Left ventricle myocardium inferior (tissue), 1 donor: ENCODE data around the gene IQSEC1. TPM values are rescaled to one million over a fixed set of nuclear protein-coding genes. Genes with fewer than 3 reads are reported as not detected.

Experiments
- DNase-seq: peaks from one replicate; pipeline ENCODE4 v3.0.0-alpha.2; 2020
- H3K27ac ChIP-seq: fragments of 200-600 bp; replicated peaks from 2 replicates; pipeline ENCODE4 v1.8.0; 2021
- H3K27me3 ChIP-seq: fragments of 200-600 bp; 2 replicates; pipeline ENCODE4 v1.8.0; 2021; ENCODE audit warnings: low read depth
- H3K36me3 ChIP-seq: fragments of 200-600 bp; 2 replicates; pipeline ENCODE4 v1.8.0; 2021
- H3K4me1 ChIP-seq: fragments of 200-600 bp; 2 replicates; pipeline ENCODE4 v1.8.0; 2021
- H3K4me3 ChIP-seq: fragments of 200-600 bp; 2 replicates; pipeline ENCODE4 v1.8.0; 2021; ENCODE audit warnings: mild to moderate bottlenecking, moderate library complexity
- H3K9me3 ChIP-seq: fragments of 200-600 bp; replicated peaks from 2 replicates; pipeline ENCODE4 v1.8.0; 2021
- CTCF ChIP-seq: fragments of 200-600 bp; IDR thresholded peaks from 2 replicates; pipeline ENCODE4 v1.8.0; 2021; ENCODE audit warnings: antibody characterized with exemption, mild to moderate bottlenecking, borderline replicate concordance
- intact Hi-C: fragments of 100-400 bp; cut with micrococcal nuclease; formaldehyde crosslinking; loops from one replicate; pipeline ENCODE4 v1.11.0; 2022
- total RNA-seq: library from RNA; stranded (reverse); fragmentation: NEBNext Ultra II Directional; extraction: Animal tissue kit (Norgen Biotek cat#: 25700); gene quantifications from one replicate; pipeline ENCODE4 v1.2.1, GENCODE V29; 2021
- donor health status: DM: no; HTN: yes; CAD: no; lungs with severe emphysema.

IQSEC1 gene
- total RNA-seq, 1 donor from 2014 or later, result 78.6 TPM

GRCh38 chr3:13050446-13050845 is 22.8 kb downstream of the IQSEC1 start:
- intact Hi-C loops, result no loop called here
- H3K4me1 ChIP-seq, result peaks cover 39% of the 10 kb centered on the region
- H3K27me3 ChIP-seq, result no peaks in the 10 kb centered on the region
- no peak for TF ChIP-seq CTCF
- H3K36me3 ChIP-seq, result no peaks in the 10 kb centered on the region
- H3K27ac ChIP-seq, result no peak overlapping the region
- no peak for DNase-seq
- H3K4me3 ChIP-seq, result no peak overlapping the region
- H3K9me3 ChIP-seq, result no peaks in the 10 kb centered on the region

- H3K27me3 ChIP-seq, result no peaks in the 10 kb centered on the region
- intact Hi-C loops, result no loop called here
- no peak overlapping the region for H3K27ac ChIP-seq
- H3K4me1 ChIP-seq, result peaks cover 34% of the 10 kb centered on the region
- no peaks in the 10 kb centered on the region for H3K36me3 ChIP-seq
- H3K4me3 ChIP-seq, result no peak overlapping the region
- no peak for TF ChIP-seq CTCF
- H3K9me3 ChIP-seq, result no peaks in the 10 kb centered on the region
- DNase-seq, result no peak
Measured at GRCh38 chr3:13049400-13049799, 23.8 kb downstream of the IQSEC1 start.

- peaks cover 22% of the 10 kb centered on the region for H3K4me1 ChIP-seq
- no peak overlapping the region for H3K4me3 ChIP-seq
- H3K27ac ChIP-seq, result no peak overlapping the region
- H3K27me3 ChIP-seq, result no peaks in the 10 kb centered on the region
- DNase-seq, result no peak
- H3K36me3 ChIP-seq, result no peaks in the 10 kb centered on the region
- H3K9me3 ChIP-seq, result no peaks in the 10 kb centered on the region
- intact Hi-C loops, result no loop called here
- TF ChIP-seq CTCF, result no peak
Measured at GRCh38 chr3:13047296-13048165, 25.7 kb downstream of the IQSEC1 start.

GRCh38 chr3:13046569-13047274 is 26.5 kb downstream of the IQSEC1 start:
- H3K27me3 ChIP-seq, result no peaks in the 10 kb centered on the region
- intact Hi-C loops, result no loop called here
- H3K9me3 ChIP-seq, result no peaks in the 10 kb centered on the region
- H3K36me3 ChIP-seq, result no peaks in the 10 kb centered on the region
- H3K27ac ChIP-seq, result no peak overlapping the region
- H3K4me1 ChIP-seq, result peaks cover 22% of the 10 kb centered on the region
- H3K4me3 ChIP-seq, result no peak overlapping the region
- DNase-seq, result no peak
- no peak for TF ChIP-seq CTCF

GRCh38 chr3:13045904-13046568 is 27.2 kb downstream of the IQSEC1 start:
- intact Hi-C loops, result no loop called here
- Histone ChIP-seq H3K9me3 (no peaks in the 10 kb centered on the region), H3K4me3 (no peak overlapping the region), H3K27ac (no peak overlapping the region), H3K36me3 (no peaks in the 10 kb centered on the region), H3K4me1 (peaks cover 20% of the 10 kb centered on the region), H3K27me3 (no peaks in the 10 kb centered on the region)
- TF ChIP-seq CTCF, result no peak
- DNase-seq, result no peak
